ENCODE measurements around the gene TRAPPC6A.

- TF ChIP-seq CTCF (IDR thresholded peaks at IDR 0.05; ENCODE audit: low read depth, low read length, poor library complexity, severe bottlenecking), result no peak
- no peak for TF ChIP-seq EZH2phosphoT487 (IDR thresholded peaks at IDR 0.05; ENCODE audit: borderline replicate concordance, low read length)
Measured at GRCh38 chr19:45149129-45149528, 28.9 kb downstream of the TRAPPC6A start.
